ENCODE data around the gene CCL16.
"Not testable (repeated sequence)": the region's sequence is repeated elsewhere in the genome, so short reads cannot be mapped to it uniquely, and the experiment has no call there.

The CCL16 gene

GRCh38 chr17:35981246-35981645, at the start of gene CCL16:
TSS of gene CCL16 (minus strand) at chr17:35981497. CDS start at chr17:35981420, 77 bp downstream.
- DNase-seq (ENCODE audit: low read depth in 2 of 2): no peak

DNA sequence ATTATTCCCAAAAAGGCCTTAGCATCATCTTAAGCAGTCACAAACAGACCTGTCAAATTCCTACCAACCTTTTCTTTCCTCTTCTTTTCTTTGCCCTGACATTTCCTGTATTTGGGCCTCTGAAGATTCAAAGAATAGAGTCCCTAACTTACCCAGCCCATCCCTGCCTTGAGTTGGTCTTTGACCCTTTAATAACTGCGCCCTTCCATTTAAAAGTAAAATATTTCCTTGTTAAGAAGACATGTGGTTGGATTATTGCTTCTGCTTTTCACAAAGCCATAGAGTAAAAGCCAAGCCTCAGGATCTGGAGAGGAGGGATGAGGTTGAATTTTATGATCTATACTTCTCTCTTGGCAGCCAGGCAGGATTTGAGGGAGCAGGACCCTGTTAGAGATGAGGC, 49.7 kb upstream of the CCL16 start:
- no peak for DNase-seq (ENCODE audit: low read depth in 2 of 2)

- DNase-seq (ENCODE audit: low read depth in 2 of 2): no peak
Measured at GRCh38 chr17:36027761-36028160, 46.5 kb upstream of the CCL16 start.

GRCh38 chr17:36024106-36024869, 43.0 kb upstream of the CCL16 start:
- no peak for DNase-seq (ENCODE audit: low read depth in 2 of 2)

- DNase-seq (ENCODE audit: low read depth in 2 of 2): no peak
Measured at GRCh38 chr17:36019423-36019822, 38.1 kb upstream of the CCL16 start.

DNA sequence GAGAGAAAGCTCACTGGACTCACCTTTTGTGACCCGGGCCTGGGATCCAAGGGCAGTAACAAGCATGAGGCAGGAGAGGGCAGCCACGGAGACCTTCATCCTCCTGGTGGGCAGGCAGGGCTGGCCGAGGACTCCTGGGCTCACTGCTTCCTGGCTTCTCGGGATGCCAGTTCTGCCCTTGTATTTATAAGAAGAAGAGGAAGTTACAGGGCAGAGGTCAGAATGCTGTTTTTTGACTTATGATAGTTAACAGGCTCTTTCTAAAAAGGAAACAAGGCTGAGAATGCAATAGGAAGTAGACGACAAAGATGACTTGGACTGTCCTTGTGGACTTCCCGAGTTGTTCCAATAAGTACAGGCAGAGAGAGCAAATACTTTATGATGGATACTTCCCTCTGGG, 36.5 kb upstream of the CCL16 start, which contains the start of gene CCL23:
TSS of gene CCL23 (minus strand) at position 174 of the 400 bp plus-strand sequence. CDS start at position 99, 75 bp downstream.
- no peak for DNase-seq (ENCODE audit: low read depth in 2 of 2)

DNA sequence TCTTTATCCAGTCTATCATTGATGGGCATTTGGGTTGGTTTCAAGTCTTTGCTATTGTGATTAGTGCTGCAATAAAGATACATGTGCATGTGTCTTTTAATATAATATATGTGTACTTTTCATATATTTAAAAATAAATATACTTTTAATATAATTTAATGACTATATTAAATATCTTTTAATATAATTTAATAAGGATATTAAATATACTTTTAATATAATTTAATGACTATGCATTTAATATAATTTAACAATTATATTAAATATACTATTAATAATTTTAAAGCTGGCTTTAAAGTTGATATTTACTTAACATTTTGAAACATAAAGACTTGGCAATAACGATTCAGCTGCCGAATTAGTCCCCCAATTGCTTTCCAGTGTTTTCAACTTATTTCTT, 35.3 kb upstream of the CCL16 start:
- DNase-seq (ENCODE audit: low read depth in 2 of 2): no peak

DNA sequence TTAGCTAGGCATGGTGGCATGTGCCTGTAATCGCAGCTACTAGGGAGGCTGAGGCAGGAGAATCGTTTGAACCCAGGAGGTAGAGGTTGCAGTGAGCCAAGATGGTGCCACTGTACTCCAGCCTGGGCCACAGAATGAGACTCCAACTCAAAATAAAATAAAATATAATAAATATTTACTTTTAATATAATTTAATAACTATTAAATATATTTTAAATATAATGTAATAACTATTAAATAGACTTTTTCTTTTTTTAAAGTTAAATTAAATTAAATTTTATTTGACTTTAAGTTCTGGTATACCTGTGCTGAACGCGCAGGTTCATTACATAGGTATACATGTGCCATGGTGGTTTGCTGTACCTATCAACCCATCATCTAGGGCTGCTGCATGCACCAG, 34.6 kb upstream of the CCL16 start:
- DNase-seq (ENCODE audit: low read depth in 2 of 2): not testable (repeated sequence)

- DNase-seq (ENCODE audit: low read depth in 2 of 2): no peak
Measured at GRCh38 chr17:36014946-36015345, 33.6 kb upstream of the CCL16 start.

DNA sequence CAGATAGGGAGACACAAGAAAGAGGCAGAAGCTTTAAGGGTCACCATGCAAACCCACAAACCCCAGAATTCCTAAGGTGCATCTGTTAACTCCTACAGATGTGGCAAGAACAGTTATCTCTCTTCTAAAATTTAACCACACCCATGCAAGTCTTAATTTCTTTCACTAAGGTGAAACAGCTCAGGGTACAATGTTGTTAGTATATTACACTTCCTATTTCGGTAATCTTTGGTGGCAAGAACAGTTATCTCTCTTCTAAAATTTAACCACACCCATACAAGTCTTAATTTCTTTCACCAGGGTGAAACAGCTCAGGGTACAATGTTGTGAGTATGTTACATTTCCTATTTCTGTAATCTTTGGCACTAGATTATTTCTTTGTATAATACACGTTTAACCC, 29.9 kb upstream of the CCL16 start:
- no peak for DNase-seq (ENCODE audit: low read depth in 2 of 2)

DNA sequence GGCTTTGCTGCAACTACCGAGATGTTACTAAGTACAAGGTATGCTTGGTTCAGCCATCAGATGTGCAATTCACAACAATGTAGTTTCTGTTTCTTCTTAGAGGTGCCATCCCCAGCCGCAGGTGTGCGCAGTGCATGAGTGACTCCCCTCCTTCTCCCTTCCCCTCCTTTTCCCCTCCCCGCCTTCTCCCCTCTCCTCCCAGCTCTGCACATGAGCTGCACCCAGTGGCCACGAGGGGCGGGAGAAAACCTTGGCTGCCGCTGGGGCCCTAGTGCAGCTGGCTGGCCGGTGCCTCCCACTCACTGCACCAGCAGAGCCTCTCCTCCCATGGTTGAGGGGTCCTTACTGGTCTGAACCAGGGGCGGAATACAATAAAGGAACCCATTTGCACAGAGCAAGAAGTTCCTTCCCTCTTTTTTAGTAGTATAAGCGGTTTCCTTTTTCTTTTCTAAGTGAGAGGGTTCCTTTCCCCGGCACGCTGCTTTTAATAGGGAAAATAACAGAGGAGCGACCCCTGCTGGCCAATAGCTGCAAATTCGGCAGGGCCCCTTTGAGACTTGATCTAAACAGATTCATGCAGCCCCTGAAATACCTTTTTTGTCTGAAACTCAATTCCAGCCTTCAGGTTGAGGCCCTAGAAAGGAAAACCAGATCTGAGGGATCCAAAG, 27.8 kb upstream of the CCL16 start:
- DNase-seq (ENCODE audit: low read depth in 2 of 2): no peak

DNA sequence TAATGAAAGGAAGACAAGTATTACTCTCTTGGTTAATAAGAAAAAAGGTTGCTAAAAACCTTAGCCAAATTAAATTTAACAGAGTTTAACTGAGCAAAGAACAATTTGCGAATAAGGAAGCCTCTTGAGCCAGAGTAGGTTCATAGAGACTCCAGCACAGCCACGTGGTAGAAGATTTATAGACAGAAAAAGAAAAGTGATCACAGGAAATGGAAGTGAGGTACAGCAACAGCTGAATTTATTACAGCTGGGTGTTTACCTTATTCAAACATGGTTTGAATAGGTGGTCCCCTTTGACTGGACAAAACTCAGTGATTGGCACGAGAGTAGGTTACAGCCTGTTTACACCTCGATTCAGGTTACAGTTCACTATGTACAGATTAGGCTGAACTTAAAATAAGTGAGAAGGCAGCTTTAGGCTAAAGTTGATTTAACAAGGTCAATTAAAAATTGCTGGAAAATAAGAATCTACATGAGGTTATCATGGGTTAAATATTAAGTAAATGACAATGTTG, 23.4 kb upstream of the CCL16 start:
- DNase-seq (ENCODE audit: low read depth in 2 of 2): no peak

DNA sequence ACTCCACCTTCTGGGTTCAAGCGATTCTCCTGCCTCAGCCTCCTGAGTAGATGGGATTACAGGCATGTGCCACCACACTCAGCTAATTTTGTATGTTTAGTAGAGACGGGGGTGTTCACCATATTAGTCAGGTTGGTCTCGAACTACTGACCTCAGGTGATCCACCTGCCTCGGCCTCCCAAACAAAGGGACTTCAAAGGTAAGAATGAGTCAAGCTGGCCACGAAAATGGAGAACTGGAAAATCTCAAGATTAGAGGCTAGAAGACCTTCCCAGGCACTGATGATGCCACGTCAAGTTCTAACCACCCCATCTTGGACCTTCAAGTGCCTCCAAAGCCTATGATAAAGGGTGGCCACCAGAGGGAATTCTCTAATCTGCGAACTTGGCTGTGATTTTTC, 21.3 kb upstream of the CCL16 start:
- DNase-seq (ENCODE audit: low read depth in 2 of 2): no peak

GRCh38 chr17:36001862-36002603, 20.7 kb upstream of the CCL16 start:
- no peak for DNase-seq (ENCODE audit: low read depth in 2 of 2)

GRCh38 chr17:36001110-36001771, 19.9 kb upstream of the CCL16 start, which contains the start of gene CCL15:
TSS of gene CCL15 (minus strand) at chr17:36001553. CDS start at chr17:36001492, 61 bp downstream.
- DNase-seq (ENCODE audit: low read depth in 2 of 2): no peak

GRCh38 chr17:36000732-36001109, 19.4 kb upstream of the CCL16 start:
- DNase-seq (ENCODE audit: low read depth in 2 of 2): no peak

DNA sequence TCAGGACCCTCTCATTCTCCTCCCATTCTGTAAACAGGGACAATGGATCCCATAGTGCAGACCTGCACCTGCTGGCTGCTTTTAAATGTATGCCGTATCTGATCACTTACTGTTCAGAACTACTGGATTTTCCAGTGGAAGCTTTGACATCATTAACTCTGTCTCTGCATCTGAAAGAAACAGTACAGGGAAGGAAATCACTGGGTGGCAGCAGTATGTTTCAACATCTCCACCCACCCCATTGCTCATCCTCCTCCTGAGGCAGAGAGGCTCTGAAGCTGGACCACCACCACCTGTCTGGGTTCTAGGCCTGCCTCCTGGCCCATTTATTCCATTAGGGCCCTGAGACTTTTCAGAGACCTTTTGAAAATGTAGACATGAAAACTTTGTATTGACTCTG, 17.5 kb upstream of the CCL16 start:
- DNase-seq (ENCODE audit: low read depth in 2 of 2): no peak

DNA sequence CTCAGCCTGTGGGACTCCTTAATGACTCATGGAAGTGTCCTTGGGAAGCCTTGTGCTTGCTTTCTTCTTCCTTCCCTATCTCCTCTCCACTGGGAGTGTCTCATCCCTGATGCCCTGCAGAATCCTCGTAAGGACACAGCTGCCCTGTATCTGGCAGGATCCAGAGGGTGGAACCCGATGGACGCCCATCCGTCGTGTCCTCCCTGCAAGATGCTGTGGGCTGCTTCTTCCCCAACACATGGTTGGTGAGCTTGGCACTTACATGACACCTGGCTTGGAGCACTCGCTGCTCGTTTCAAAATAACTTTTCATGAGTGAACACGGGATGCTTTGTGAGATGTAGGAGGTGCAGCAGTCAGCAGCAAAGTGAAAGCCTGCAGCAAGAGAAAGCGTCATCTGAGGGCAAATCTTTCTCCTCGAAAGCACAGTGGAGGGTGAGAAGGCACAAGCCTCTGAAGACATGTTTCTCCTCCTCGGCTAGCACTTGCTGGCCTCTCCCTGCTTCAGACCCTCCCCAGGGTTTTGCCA, 16.8 kb upstream of the CCL16 start:
- DNase-seq (ENCODE audit: low read depth in 2 of 2): no peak

DNA sequence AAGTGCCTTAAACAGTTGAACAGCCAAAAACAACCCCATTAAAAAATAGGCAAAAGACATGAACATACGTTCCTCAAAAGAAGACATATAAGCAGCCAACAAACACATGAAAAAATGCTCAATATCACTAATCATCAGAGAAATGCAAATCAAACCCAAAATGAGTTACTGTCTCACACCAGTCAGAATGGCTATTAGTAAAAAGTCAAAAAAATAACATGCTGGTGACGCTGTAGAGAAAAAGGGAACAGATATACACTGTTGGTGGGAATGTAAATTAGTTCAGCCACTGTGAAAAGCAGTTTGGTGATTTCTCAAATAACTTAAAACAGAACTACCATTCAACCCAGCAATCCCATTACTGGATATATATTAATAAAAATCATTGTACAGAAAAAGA, 14.0 kb upstream of the CCL16 start:
- not testable (repeated sequence) for DNase-seq (ENCODE audit: low read depth in 2 of 2)

GRCh38 chr17:35991075-35991474, 9.8 kb upstream of the CCL16 start:
- no peak for DNase-seq (ENCODE audit: low read depth in 2 of 2)

- DNase-seq (ENCODE audit: low read depth in 2 of 2): no peak
Measured at GRCh38 chr17:35988164-35988563, 6.9 kb upstream of the CCL16 start.

- no peak for DNase-seq (ENCODE audit: low read depth in 2 of 2)
Measured at GRCh38 chr17:35986643-35987042, 5.3 kb upstream of the CCL16 start, which contains the start of gene CCL14. TSS of gene CCL14 (minus strand) at chr17:35986729. CDS start at chr17:35986649, 80 bp downstream.
